Neuron (in vitro differentiated cells): Measurements from ENCODE around the gene UNC79.
"Not testable (repeated sequence)": the region's sequence is repeated elsewhere in the genome, so short reads cannot be mapped to it uniquely, and the experiment has no call there.

ENCODE experiments used
- H2AFZ ChIP-seq: one replicate; pipeline ENCODE4 v1.6.1; 2013; ENCODE audit warnings: low read depth, mild to moderate bottlenecking, inconsistent platforms, low read length, moderate library complexity
- H3K27me3 ChIP-seq: one replicate; pipeline ENCODE4 v1.6.1; 2013; ENCODE audit warnings: low read length; ENCODE audit not compliant: insufficient read depth
- H3K36me3 ChIP-seq: one replicate; pipeline ENCODE4 v1.6.1; 2013; ENCODE audit warnings: low read length; ENCODE audit not compliant: insufficient read depth
- H3K4me1 ChIP-seq: one replicate; pipeline ENCODE4 v1.6.1; 2013; ENCODE audit warnings: low read length; ENCODE audit not compliant: insufficient read depth
- H3K4me3 ChIP-seq: 2 replicates; pipeline ENCODE4 v1.5.1; 2013; ENCODE audit warnings: mild to moderate bottlenecking, low read length, moderate library complexity
- H3K9me3 ChIP-seq: one replicate; pipeline ENCODE4 v1.6.1; 2013; ENCODE audit warnings: low read length

UNC79 gene

GRCh38 chr14:93456356-93456755, 25.6 kb downstream of the UNC79 start:
- Histone ChIP-seq H3K27me3 (no peaks in the 10 kb centered on the region), H2AFZ (no peak overlapping the region), H3K36me3 (no peaks in the 10 kb centered on the region), H3K4me3 (no peak overlapping the region), H3K9me3 (no peaks in the 10 kb centered on the region), H3K4me1 (no peaks in the 10 kb centered on the region)

- Histone ChIP-seq H3K27me3 (no peaks in the 10 kb centered on the region), H3K4me3 (no peak overlapping the region), H3K9me3 (no peaks in the 10 kb centered on the region), H2AFZ (no peak overlapping the region), H3K36me3 (no peaks in the 10 kb centered on the region), H3K4me1 (no peaks in the 10 kb centered on the region)
These were observed 27.5 kb downstream of the UNC79 start for GRCh38 chr14:93458234-93458633.

GRCh38 chr14:93462479-93462878, 31.7 kb downstream of the UNC79 start:
- H3K9me3 ChIP-seq = no peaks in the 10 kb centered on the region
- no peaks in the 10 kb centered on the region for H3K36me3 ChIP-seq
- no peak overlapping the region for H3K4me3 ChIP-seq
- no peaks in the 10 kb centered on the region for H3K4me1 ChIP-seq
- H3K27me3 ChIP-seq = peaks cover 3% of the 10 kb centered on the region
- no peak overlapping the region for H2AFZ ChIP-seq

DNA sequence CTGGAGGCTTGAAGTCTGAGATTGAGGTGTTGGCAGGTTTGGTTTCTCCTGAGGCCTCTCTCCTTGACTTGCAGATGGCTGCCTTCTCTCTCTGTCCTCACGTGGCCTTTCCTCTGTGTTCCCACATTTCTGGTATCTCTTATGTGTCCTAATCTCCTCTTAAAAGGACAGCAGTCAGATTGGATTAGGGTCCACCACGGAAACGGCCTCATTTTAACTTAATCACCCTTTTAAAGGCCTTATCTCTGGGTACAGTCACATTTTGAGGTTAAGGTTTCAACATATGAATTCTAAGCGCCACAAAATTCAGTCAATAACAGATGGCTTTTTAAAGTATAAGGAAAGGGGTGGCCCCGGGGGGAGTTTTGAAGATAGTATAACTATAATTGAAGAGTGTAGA, 33.5 kb downstream of the UNC79 start:
- no peak overlapping the region for H2AFZ ChIP-seq
- no peak overlapping the region for H3K4me3 ChIP-seq
- H3K9me3 ChIP-seq = no peaks in the 10 kb centered on the region
- H3K27me3 ChIP-seq = peaks cover 3% of the 10 kb centered on the region
- H3K36me3 ChIP-seq = no peaks in the 10 kb centered on the region
- H3K4me1 ChIP-seq = no peaks in the 10 kb centered on the region

DNA sequence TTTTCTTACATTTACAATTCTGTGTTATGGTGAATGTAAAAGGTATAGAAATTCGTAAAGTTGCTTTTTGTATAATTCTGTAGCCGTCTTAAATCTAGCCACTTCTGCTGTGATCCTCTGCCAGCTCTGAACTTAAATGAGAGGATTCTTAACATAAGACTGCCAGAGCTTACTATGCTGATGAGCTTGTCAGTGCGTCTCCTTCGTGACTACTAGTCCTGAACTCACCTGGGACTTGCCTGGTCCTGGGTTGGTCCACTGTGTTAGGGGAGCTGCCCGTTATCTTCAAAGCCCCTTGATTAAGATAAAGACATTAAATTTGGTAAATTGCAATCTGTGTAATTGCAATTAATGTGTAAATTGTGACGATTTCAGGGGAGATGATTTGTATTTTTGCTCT, 44.7 kb downstream of the UNC79 start:
- H2AFZ ChIP-seq = no peak overlapping the region
- H3K27me3 ChIP-seq = peaks cover 6% of the 10 kb centered on the region
- H3K4me1 ChIP-seq = no peaks in the 10 kb centered on the region
- H3K36me3 ChIP-seq = no peaks in the 10 kb centered on the region
- H3K4me3 ChIP-seq = no peak overlapping the region
- H3K9me3 ChIP-seq = no peaks in the 10 kb centered on the region

- no peak overlapping the region for H2AFZ ChIP-seq
- peaks cover 6% of the 10 kb centered on the region for H3K27me3 ChIP-seq
- H3K36me3 ChIP-seq = no peaks in the 10 kb centered on the region
- no peak overlapping the region for H3K4me3 ChIP-seq
- no peaks in the 10 kb centered on the region for H3K4me1 ChIP-seq
- no peaks in the 10 kb centered on the region for H3K9me3 ChIP-seq
These were observed 45.6 kb downstream of the UNC79 start for GRCh38 chr14:93476305-93476704.

- not testable (repeated sequence) for H2AFZ ChIP-seq, H3K4me3 ChIP-seq, H3K27me3 ChIP-seq, H3K9me3 ChIP-seq, H3K4me1 ChIP-seq, H3K36me3 ChIP-seq
These were observed 48.3 kb downstream of the UNC79 start for GRCh38 chr14:93479074-93479473.

GRCh38 chr14:93480867-93481266, 50.1 kb downstream of the UNC79 start:
- Histone ChIP-seq H3K4me3 (no peak overlapping the region), H3K36me3 (no peaks in the 10 kb centered on the region), H3K4me1 (no peaks in the 10 kb centered on the region), H3K9me3 (no peaks in the 10 kb centered on the region), H3K27me3 (no peaks in the 10 kb centered on the region), H2AFZ (no peak overlapping the region)

GRCh38 chr14:93481758-93482157, 51.0 kb downstream of the UNC79 start:
- H3K27me3 ChIP-seq = no peaks in the 10 kb centered on the region
- no peaks in the 10 kb centered on the region for H3K36me3 ChIP-seq
- no peaks in the 10 kb centered on the region for H3K9me3 ChIP-seq
- H3K4me1 ChIP-seq = no peaks in the 10 kb centered on the region
- H2AFZ ChIP-seq = no peak overlapping the region
- H3K4me3 ChIP-seq = no peak overlapping the region

DNA sequence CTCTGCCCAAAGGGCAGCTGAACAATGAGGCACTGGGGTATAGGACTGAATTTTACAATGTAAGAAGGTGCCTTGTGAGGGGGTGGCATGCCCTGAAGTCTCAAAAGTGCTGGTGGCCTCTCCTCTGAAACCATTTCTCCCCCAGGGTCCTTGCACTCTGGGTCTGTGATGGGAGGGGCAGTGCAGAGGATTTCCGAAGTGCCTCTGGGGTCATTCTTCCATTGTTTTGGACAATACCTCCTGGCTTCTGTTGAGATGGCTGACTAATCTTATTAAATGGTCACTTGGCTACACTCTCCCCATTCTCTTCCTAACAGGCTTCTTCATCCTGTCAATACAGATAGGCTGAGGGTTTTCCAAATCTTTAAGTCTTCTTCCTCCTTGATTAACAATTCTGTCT, 59.3 kb downstream of the UNC79 start:
- no peak overlapping the region for H3K4me3 ChIP-seq
- no peaks in the 10 kb centered on the region for H3K36me3 ChIP-seq
- H3K4me1 ChIP-seq = no peaks in the 10 kb centered on the region
- H3K27me3 ChIP-seq = no peaks in the 10 kb centered on the region
- H2AFZ ChIP-seq = no peak overlapping the region
- no peaks in the 10 kb centered on the region for H3K9me3 ChIP-seq

DNA sequence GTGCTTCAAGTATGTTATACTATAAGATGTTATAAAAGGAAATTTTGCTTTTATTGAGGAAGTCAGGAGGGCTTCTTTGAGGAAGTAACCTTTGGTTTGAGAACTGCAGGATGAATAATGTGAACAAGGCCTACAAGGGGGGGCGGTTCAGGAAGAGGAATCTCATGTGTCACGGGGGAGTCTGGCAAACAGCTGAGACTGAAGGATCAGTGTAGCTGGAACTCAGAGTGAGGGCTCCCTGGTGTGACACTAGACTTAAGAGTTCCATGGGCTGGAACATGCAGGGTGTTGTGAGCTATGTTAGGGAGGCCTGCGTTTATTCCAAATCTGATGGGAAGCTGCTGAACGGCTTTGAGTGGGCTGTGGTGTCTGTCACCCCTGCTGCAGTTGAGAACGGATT, 62.3 kb downstream of the UNC79 start:
- Histone ChIP-seq H3K36me3 (no peaks in the 10 kb centered on the region), H3K27me3 (no peaks in the 10 kb centered on the region), H3K9me3 (no peaks in the 10 kb centered on the region), H3K4me1 (no peaks in the 10 kb centered on the region), H3K4me3 (no peak overlapping the region), H2AFZ (no peak overlapping the region)

DNA sequence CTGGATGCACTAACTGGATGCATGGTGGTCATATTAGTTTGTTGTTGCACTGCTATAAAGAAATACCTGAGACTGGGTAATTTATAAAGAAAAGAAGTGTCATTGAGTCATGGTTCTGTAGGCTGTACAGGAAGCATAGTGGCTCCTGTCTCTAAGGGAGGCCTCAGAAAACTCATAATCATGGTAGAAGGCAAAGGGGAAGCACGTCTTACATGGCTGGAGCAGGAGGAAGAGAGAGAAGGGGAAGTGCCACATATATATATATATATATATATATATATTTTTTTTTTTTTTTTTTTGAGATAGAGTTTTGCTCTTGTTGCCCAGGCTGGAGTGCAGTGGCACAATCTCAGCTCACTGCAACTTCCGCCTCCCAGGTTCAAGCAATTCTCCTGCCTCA, 62.9 kb downstream of the UNC79 start:
- H3K4me3 ChIP-seq, H3K36me3 ChIP-seq, H3K4me1 ChIP-seq, H3K27me3 ChIP-seq, H2AFZ ChIP-seq, H3K9me3 ChIP-seq: not testable (repeated sequence)

DNA sequence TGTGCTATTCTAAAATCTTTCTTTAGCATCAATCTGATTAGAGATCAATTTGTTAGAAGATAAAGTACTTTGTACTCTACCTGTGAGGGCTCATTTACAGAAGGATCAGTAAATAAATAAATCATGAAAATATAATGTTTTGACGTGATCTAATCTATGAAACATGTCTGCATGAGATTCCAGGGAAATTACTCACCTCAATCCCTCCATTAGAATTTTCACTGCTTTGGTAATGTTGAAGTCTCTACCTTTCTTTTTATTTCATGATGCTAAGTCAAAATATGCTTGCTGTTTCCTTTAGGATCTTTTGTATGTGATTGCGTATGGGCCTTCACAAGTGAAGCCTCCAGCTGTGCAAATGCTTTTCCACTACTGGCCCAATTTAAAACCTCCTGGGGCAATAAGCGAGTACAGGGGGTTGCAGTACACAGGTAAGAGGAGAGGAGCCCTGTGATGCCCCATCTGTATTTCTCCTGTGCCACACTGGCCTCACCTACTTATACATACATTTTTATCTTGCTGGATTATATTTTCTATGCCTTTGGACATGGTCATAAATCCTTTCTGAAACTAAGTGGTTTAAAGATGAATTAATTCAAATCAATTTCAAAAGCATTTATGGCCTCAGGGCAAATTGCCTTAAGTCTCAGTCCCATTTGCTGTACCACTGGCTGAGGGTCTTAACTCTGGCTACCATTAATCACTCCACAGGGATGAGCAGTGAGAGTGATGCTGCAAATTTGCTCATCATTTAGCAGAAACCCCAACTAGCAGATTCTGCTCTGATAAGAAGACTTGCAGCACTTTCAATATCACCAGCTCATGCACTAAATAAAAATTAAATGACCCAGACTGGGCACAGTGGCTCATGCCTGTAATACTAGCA, 66.4 kb downstream of the UNC79 start:
- H3K27me3 ChIP-seq = peaks cover 3% of the 10 kb centered on the region
- H3K36me3 ChIP-seq = no peaks in the 10 kb centered on the region
- H3K9me3 ChIP-seq = no peaks in the 10 kb centered on the region
- no peaks in the 10 kb centered on the region for H3K4me1 ChIP-seq
- H3K4me3 ChIP-seq = no peak overlapping the region
- H2AFZ ChIP-seq = no peak overlapping the region

DNA sequence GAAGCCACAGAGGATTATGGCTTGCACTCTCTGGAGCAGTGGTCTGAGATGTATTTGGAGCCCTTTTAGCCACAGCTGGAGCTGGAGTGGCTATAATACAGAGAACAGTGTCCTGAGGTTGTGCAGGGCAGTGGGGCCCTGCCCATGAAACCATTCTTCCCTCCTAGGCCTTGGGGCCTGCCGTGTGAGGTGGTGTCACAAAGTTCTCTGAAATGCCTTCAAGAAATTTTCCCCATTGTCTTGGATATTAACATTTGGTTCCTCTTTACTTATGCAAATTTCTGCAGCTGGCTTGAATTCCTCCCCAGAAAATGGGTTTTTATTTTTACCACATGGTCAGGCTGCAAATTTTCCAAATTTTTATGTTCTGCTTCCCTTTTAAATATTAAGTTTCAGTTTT, 79.3 kb downstream of the UNC79 start:
- no peaks in the 10 kb centered on the region for H3K27me3 ChIP-seq
- H3K9me3 ChIP-seq = no peaks in the 10 kb centered on the region
- no peaks in the 10 kb centered on the region for H3K4me1 ChIP-seq
- no peaks in the 10 kb centered on the region for H3K36me3 ChIP-seq
- H2AFZ ChIP-seq = no peak overlapping the region
- no peak overlapping the region for H3K4me3 ChIP-seq
